Breast epithelium (tissue), 4 donors: Measurements from ENCODE around the gene HOXA6. TPM values are rescaled to one million over a fixed set of nuclear protein-coding genes. Genes with fewer than 3 reads are reported as not detected.

Source experiments
- DNase-seq, 2 donors: peaks; one replicate each; pipeline ENCODE4 v3.0.0-alpha.2; 2019; ENCODE audit warnings: low spot score in 2 of 2
- H3K27ac ChIP-seq, 2 donors: fragments of 200-600 bp; sonication (generic) in 1 of 2; one replicate each; pipeline ENCODE4 v1.5.1; 2016 to 2019; ENCODE audit warnings: mild to moderate bottlenecking in 1 of 2
- H3K27me3 ChIP-seq, 2 donors: fragments of 200-600 bp; sonication (generic) in 1 of 2; one replicate each; pipeline versions ENCODE4 v1.5.1 to v1.6.0; 2017 to 2019; ENCODE audit warnings: control low read depth in 1 of 2, mild to moderate bottlenecking in 1 of 2
- H3K36me3 ChIP-seq: fragments of 200-600 bp; one replicate; pipeline ENCODE4 v1.5.1; 2019
- H3K4me1 ChIP-seq, 2 donors: fragments of 200-600 bp; sonication (generic); one replicate each; pipeline ENCODE4 v1.5.1; 2016 to 2019; ENCODE audit warnings: control low read depth in 1 of 2
- H3K4me3 ChIP-seq, 3 donors: fragments of 200-600 bp; sonication (generic); 1 replicate in 2 of 3; 2 replicates in 1 of 3; pipeline ENCODE4 v1.5.1; 2016 to 2019; ENCODE audit warnings: mild to moderate bottlenecking in 3 of 3, moderate library complexity in 2 of 3
- H3K9me3 ChIP-seq, 2 donors: fragments of 200-600 bp; sonication (generic) in 1 of 2; one replicate each; pipeline ENCODE4 v1.5.1; 2016 to 2019; ENCODE audit warnings: control low read depth in 1 of 2
- POLR2A ChIP-seq: fragments of 450-650 bp; IDR thresholded peaks from one replicate; pipeline ENCODE4 v1.6.1; 2016; ENCODE audit warnings: antibody characterized with exemption, mild to moderate bottlenecking, moderate library complexity
- POLR2AphosphoS5 ChIP-seq, 3 donors: sonication (generic); formaldehyde crosslinking; IDR thresholded peaks; one replicate each; pipeline ENCODE4 v1.6.1; 2017; ENCODE audit warnings: antibody characterized with exemption in 3 of 3
- intact Hi-C: fragments of 100-400 bp; cut with DNase I; formaldehyde crosslinking; loops from one replicate; pipeline ENCODE4 v1.15.1; 2023; ENCODE audit warnings: low total_unique reads
- total RNA-seq, 3 donors: library from RNA; depleted of rRNA; stranded (reverse); fragments of >200 nt; gene quantifications; one replicate each; pipeline ENCODE4 v1.1.0, GENCODE V29; 2016
- TF ChIP-seq, protein P1 (sequence below), 3 donors: fragments of 450-650 bp; IDR thresholded peaks; one replicate each; pipeline ENCODE4 v1.5.1; 2016 to 2017; ENCODE audit warnings: antibody characterized with exemption in 3 of 3, mild to moderate bottlenecking in 3 of 3, moderate library complexity in 3 of 3

HOXA6 gene
- total RNA-seq, 3 donors from 2014 or later, result 7.9 to 16.0 (median 9.0) TPM

DNA sequence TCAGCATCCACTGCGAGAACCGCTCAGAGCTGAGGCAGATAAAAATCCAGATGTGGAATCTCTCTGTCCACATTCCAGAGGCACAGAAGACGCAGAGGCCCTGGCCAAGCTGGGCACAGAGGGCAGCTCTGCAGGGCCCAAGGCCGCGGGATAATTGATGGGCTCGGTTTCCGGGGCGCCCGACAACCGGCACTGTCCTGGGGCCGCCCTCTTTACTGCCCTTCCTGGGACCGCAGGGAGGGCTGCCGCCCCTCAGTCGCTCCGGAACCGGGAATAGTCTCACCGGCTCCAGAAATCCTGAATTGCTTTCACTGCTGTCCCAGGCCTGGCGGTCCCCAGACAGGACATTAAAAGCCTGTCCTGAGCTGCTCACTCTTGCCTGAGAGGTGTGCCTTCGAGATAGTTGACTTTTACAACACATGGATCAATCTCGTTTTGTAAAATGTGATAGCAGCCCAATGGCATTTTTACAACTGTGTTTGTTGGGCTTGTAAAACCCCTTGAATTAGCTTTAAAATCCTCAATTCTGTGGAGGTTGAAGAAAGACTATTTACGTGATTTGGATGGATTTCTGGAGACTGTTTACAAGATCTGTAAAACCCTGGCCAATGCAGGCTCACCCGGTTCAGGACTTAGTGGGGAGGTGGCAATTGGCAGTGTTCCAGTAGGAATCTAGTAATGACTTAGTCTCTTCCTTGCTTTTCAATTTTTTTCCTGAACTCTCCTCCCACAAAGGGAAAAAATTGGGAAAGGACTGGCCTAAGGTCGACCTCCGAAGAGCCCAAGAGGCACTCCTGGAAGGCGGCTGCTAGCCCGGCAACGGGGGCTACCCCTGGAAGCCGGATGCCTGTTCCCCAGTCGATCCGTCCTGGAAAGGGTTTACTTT, 1.4 kb upstream of the HOXA6 start:
- H3K36me3 ChIP-seq, result no peaks in the 10 kb centered on the region
- no peaks in the 10 kb centered on the region for H3K9me3 ChIP-seq
- TF ChIP-seq POLR2AphosphoS5 (IDR thresholded peaks at IDR 0.05), result peak in 1 of 3 donors; percentile 20
- no peak for TF ChIP-seq POLR2A
- TF ChIP-seq, protein P1, sequence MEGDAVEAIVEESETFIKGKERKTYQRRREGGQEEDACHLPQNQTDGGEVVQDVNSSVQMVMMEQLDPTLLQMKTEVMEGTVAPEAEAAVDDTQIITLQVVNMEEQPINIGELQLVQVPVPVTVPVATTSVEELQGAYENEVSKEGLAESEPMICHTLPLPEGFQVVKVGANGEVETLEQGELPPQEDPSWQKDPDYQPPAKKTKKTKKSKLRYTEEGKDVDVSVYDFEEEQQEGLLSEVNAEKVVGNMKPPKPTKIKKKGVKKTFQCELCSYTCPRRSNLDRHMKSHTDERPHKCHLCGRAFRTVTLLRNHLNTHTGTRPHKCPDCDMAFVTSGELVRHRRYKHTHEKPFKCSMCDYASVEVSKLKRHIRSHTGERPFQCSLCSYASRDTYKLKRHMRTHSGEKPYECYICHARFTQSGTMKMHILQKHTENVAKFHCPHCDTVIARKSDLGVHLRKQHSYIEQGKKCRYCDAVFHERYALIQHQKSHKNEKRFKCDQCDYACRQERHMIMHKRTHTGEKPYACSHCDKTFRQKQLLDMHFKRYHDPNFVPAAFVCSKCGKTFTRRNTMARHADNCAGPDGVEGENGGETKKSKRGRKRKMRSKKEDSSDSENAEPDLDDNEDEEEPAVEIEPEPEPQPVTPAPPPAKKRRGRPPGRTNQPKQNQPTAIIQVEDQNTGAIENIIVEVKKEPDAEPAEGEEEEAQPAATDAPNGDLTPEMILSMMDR (IDR thresholded peaks at IDR 0.05), result no peak
- peaks cover 0 to 5% of the 10 kb centered on the region in 2 donors for H3K4me1 ChIP-seq
- H3K27ac ChIP-seq, result peak overlapping the region; percentile 95 to 96
- peak overlapping the region; percentile 51 to 80 (median 75) for H3K4me3 ChIP-seq
- intact Hi-C loops, result loop anchor here (5.0 kb wide), 2 partner anchors 528 to 777 kb away; no protein-coding TSS in a partner anchor
- DNase-seq, result peak; percentile 17 to 42
- peaks cover 4 to 41% of the 10 kb centered on the region in 2 donors for H3K27me3 ChIP-seq

DNA sequence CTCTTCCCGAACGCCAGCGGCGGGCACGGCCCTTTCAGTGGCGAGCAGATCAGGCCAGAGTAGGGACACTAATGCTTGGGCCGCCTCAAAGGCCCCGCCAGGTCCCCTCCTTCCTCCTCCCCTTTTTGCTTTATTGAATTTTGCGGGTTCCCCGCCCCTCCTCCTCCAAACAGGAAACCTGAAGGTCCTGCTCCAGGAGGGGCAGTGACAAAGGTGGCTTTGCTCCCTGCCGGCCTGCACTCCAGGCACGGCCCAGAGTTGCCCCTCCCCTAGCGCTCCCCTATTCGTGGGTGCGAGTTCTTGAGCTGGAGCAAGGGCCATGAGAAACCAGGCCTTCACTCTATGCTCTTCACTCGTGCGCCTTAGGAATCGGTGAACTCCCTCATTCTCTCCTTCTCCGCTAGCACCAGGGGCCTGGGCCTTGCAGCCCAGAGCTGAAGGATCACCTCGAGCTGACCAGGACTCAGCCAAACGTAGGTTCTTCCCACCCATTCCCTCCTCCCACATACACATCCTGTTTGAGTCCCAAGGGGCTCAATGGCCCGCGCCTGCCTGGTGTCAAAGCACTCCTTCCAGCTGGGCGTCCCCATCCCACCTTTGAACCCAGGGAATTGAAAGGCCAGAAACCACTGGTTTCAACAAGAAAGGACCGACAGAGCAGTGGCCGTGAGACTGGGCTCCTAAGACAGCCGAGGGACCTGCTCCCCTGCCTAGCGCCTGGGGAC, 619 bp upstream of the HOXA6 start:
- intact Hi-C loops, result loop anchor here (5.0 kb wide), 2 partner anchors 529 to 776 kb away; no protein-coding TSS in a partner anchor
- Histone ChIP-seq H3K27me3 (peaks cover 4 to 37% of the 10 kb centered on the region in 2 donors), H3K4me3 (peak overlapping the region; percentile 51 to 80 (median 75)), H3K4me1 (peaks cover 0 to 9% of the 10 kb centered on the region in 2 donors), H3K9me3 (no peaks in the 10 kb centered on the region), H3K27ac (peak overlapping the region; percentile 95 to 96), H3K36me3 (no peaks in the 10 kb centered on the region)
- peak; percentile 41 for TF ChIP-seq POLR2A
- TF ChIP-seq, protein P1 (IDR thresholded peaks at IDR 0.05), result no peak
- DNase-seq, result peak; percentile 41 to 77

DNA sequence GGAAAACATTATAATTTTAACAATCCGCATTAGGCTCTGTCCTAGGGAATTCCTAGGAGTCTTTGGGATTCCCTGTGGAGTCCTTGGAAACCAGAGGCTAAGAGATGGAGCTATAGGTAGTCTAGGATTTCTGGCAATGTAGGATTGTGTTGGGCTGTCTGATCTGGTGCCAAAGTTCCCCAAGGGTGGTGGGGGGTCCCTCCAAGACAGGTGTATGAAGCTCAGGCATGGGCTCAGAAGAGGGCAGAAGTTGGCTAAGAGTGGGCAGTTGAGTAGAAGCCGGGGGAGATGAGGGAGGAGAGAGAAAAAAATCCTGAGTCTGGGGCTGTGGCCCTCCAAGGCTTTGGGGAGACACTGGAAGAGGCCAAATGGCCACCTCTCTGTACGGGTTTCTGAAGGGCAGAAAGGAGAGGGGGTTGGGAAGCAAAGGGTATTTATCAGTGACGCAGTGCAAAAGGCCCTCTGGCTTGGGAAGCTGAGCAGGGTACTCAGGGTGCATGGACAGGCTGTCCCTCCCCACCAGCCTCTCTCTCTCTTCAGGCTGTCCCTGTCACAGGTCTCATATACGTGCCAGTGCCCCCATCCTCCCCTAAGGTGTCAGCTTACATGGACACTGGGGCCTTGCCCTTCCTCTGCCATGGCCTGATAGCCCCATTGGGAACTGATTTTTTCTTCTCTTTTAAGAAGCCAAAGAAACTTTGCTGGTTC, 929 bp downstream of the HOXA6 start:
- TF ChIP-seq POLR2A (no peak), POLR2AphosphoS5 (IDR thresholded peaks at IDR 0.05) (no peak)
- TF ChIP-seq, protein P1 (IDR thresholded peaks at IDR 0.05), result no peak
- Histone ChIP-seq H3K36me3 (no peaks in the 10 kb centered on the region), H3K4me1 (peaks cover 0 to 4% of the 10 kb centered on the region in 2 donors), H3K27ac (peak overlapping the region; percentile 95 to 96), H3K27me3 (peaks cover 0 to 25% of the 10 kb centered on the region in 2 donors), H3K9me3 (no peaks in the 10 kb centered on the region), H3K4me3 (peak overlapping the region; percentile 51 to 80 (median 75))
- intact Hi-C loops, result loop anchor here (5.0 kb wide), 2 partner anchors 531 to 774 kb away; no protein-coding TSS in a partner anchor
- DNase-seq, result peak; percentile 40 to 46

DNA sequence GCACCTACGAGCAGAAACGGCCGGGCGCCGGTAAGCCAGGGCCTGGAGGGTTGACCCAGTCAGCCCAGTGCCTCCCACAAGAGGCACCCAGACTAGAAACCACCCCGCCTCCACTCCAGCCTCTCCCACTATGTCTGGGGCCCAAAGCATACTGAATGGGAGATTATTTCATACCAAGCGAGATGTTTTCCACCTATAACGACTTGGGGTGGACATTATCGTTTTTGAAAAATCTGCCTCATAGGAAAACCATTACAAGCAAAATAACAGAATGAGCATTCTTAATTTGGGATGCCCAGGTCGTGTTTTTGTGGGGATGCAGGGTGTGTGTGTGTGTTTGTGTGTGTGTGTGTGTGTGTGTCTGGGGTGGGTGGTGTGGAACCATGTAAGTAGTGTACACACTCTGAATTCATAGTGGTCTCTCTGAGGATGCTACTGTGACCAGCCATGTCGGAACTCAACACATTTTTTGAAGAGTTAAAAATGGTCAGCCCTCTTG, 1.6 kb downstream of the HOXA6 start:
- peak overlapping the region; percentile 95 to 96 for H3K27ac ChIP-seq
- H3K4me3 ChIP-seq, result peak overlapping the region; percentile 14 to 80 (median 75)
- DNase-seq, result peak in 1 of 2 donors; percentile 45
- H3K27me3 ChIP-seq, result peaks cover 0 to 25% of the 10 kb centered on the region in 2 donors
- TF ChIP-seq POLR2AphosphoS5 (IDR thresholded peaks at IDR 0.05) (no peak), POLR2A (no peak)
- TF ChIP-seq, protein P1 (IDR thresholded peaks at IDR 0.05), result no peak
- intact Hi-C loops, result loop anchor here (5.0 kb wide), 2 partner anchors 531 to 774 kb away; no protein-coding TSS in a partner anchor
- H3K36me3 ChIP-seq, result no peaks in the 10 kb centered on the region
- H3K4me1 ChIP-seq, result peaks cover 0 to 4% of the 10 kb centered on the region in 2 donors
- no peaks in the 10 kb centered on the region for H3K9me3 ChIP-seq
